MCF 10A (cell line): ENCODE data around the gene ADARB2. TPM values are rescaled to one million over a fixed set of nuclear protein-coding genes. Genes with fewer than 3 reads are reported as not detected.

Experiments
- BruUV-seq: library from RNA; stranded (reverse); fragments of 400-500 nt; replicated peaks from 2 replicates; lab custom pipeline; 2021; lab: Mats Ljungman, UMichigan
- CTCF ChIA-PET: fragments of 300-600 bp; sonication (Branson Sonifier 250); formaldehyde crosslinking; extraction: SDS; loops from one replicate; lab custom pipeline; 2021; ENCODE audit warnings: antibody characterized with exemption, inconsistent platforms; lab: Yijun Ruan, JAX
- POLR2A ChIA-PET: fragments of 300-600, 350-650 bp; sonication (Branson Sonifier 250); formaldehyde crosslinking; extraction: SDS; loops from one replicate; lab custom pipeline; 2020; ENCODE audit warnings: antibody characterized with exemption, inconsistent platforms; lab: Yijun Ruan, JAX
- DNase-seq: peaks from one replicate; pipeline ENCODE4 v3.0.0-alpha.2; 2018; ENCODE audit not compliant: unreplicated experiment
- H3K27ac Mint-ChIP-seq: one replicate; pipeline ENCODE4 v1.8.0; 2022; ENCODE audit warnings: mild to moderate bottlenecking, low read depth, mixed read lengths; ENCODE audit not compliant: unreplicated experiment
- H3K27me3 Mint-ChIP-seq: one replicate; pipeline ENCODE4 v1.8.0; 2022; ENCODE audit warnings: mixed read lengths; ENCODE audit not compliant: insufficient read depth, unreplicated experiment
- H3K36me3 Mint-ChIP-seq: one replicate; pipeline ENCODE4 v1.8.0; 2022; ENCODE audit warnings: mild to moderate bottlenecking, moderate library complexity, mixed read lengths; ENCODE audit not compliant: insufficient read depth, unreplicated experiment
- H3K4me1 Mint-ChIP-seq: one replicate; pipeline ENCODE4 v1.8.0; 2022; ENCODE audit warnings: mixed read lengths; ENCODE audit not compliant: insufficient read depth, unreplicated experiment
- H3K4me3 Mint-ChIP-seq: one replicate; pipeline ENCODE4 v1.8.0; 2022; ENCODE audit warnings: mild to moderate bottlenecking, moderate library complexity, mixed read lengths; ENCODE audit not compliant: unreplicated experiment
- H3K9me3 Mint-ChIP-seq: one replicate; pipeline ENCODE4 v1.8.0; 2022; ENCODE audit warnings: mixed read lengths; ENCODE audit not compliant: unreplicated experiment
- CTCF ChIP-seq: fragments of 200-600 bp; IDR thresholded peaks from one replicate; pipeline ENCODE4 v1.8.0; 2022; ENCODE audit warnings: antibody characterized with exemption, mild to moderate bottlenecking; ENCODE audit not compliant: unreplicated experiment
- intact Hi-C: fragments of 100-400 bp; cut with micrococcal nuclease; formaldehyde crosslinking; loops from 2 replicates; pipeline ENCODE4 v1.14.1; 2022
- total RNA-seq: library from RNA; stranded (reverse); gene quantifications from 2 replicates; pipeline ENCODE4 v1.2.3, GENCODE V29; 2022

The ADARB2 gene
- total RNA-seq, 1 experiment from 2014 or later, result 0.96 TPM

GRCh38 chr10:1316121-1316808, 421.1 kb downstream of the ADARB2 start:
- no peaks in the 10 kb centered on the region for H3K4me1 Mint-ChIP-seq
- H3K4me3 Mint-ChIP-seq, result no peak overlapping the region
- ChIA-PET POLR2A (no interaction called here), CTCF (no interaction called here)
- no TSS peak for BruUV-seq
- no peak overlapping the region for H3K27ac Mint-ChIP-seq
- intact Hi-C loops, result no loop called here
- DNase-seq, result no peak
- no peak for TF ChIP-seq CTCF
- no peaks in the 10 kb centered on the region for H3K9me3 Mint-ChIP-seq
- no peaks in the 10 kb centered on the region for H3K36me3 Mint-ChIP-seq
- peaks cover 9% of the 10 kb centered on the region for H3K27me3 Mint-ChIP-seq

DNA sequence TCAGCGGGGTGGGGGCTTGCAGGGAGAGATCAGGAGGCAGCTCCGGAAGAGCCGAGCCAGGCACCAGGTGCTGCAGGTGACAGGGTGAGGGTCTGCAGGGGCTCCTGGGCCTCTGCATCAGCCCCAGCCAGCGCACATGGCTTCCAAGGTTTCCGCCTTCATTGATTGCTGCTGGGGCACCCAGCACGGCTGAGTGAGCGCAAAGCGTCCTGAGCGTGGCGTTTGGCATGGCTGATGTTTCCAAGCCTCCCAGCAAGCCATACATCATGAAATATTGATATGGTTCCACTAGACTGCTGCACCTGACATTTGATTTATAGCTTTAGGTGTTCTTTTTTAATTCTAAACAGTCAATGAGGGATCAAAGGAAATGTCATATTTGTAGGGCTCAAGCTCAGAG, 422.1 kb downstream of the ADARB2 start:
- ChIA-PET POLR2A (no interaction called here), CTCF (no interaction called here)
- H3K27me3 Mint-ChIP-seq, result no peaks in the 10 kb centered on the region
- no peaks in the 10 kb centered on the region for H3K36me3 Mint-ChIP-seq
- no peak overlapping the region for H3K4me3 Mint-ChIP-seq
- no peaks in the 10 kb centered on the region for H3K4me1 Mint-ChIP-seq
- no peaks in the 10 kb centered on the region for H3K9me3 Mint-ChIP-seq
- no peak for TF ChIP-seq CTCF
- no peak for DNase-seq
- BruUV-seq, result no TSS peak
- H3K27ac Mint-ChIP-seq, result no peak overlapping the region
- intact Hi-C loops, result no loop called here

GRCh38 chr10:1311726-1312125, 425.6 kb downstream of the ADARB2 start:
- H3K4me1 Mint-ChIP-seq, result no peaks in the 10 kb centered on the region
- POLR2A ChIA-PET, result no interaction called here
- CTCF ChIA-PET, result no interaction called here
- no peak overlapping the region for H3K4me3 Mint-ChIP-seq
- no peaks in the 10 kb centered on the region for H3K36me3 Mint-ChIP-seq
- H3K9me3 Mint-ChIP-seq, result no peaks in the 10 kb centered on the region
- H3K27ac Mint-ChIP-seq, result no peak overlapping the region
- intact Hi-C loops, result no loop called here
- H3K27me3 Mint-ChIP-seq, result no peaks in the 10 kb centered on the region
- DNase-seq, result no peak
- TF ChIP-seq CTCF, result no peak
- BruUV-seq, result no TSS peak

- no peak for DNase-seq
- no TSS peak for BruUV-seq
- Mint-ChIP-seq H3K27ac (no peak overlapping the region), H3K9me3 (no peaks in the 10 kb centered on the region), H3K36me3 (no peaks in the 10 kb centered on the region), H3K4me3 (no peak overlapping the region), H3K27me3 (no peaks in the 10 kb centered on the region), H3K4me1 (no peaks in the 10 kb centered on the region)
- intact Hi-C loops, result no loop called here
- CTCF ChIA-PET, result no interaction called here
- TF ChIP-seq CTCF, result no peak
- POLR2A ChIA-PET, result no interaction called here
Measured at GRCh38 chr10:1310271-1310789, 427.0 kb downstream of the ADARB2 start.
